GM23248 (cell line): Measurements from ENCODE around the gene TMPRSS5. TPM values are rescaled to one million over a fixed set of nuclear protein-coding genes. Genes with fewer than 3 reads are reported as not detected.
A peak's percentile ranks its signal among the peaks of the same experiment; 100 is the strongest.

ENCODE experiments used
- DNase-seq: peaks from one replicate; pipeline ENCODE4 v3.0.0-alpha.2; 2015
- H2AFZ ChIP-seq: fragments of 200-600 bp; sonication (generic); 2 replicates; pipeline ENCODE4 v1.6.1; 2016; ENCODE audit warnings: antibody characterized with exemption
- H3F3A ChIP-seq: fragments of 200-600 bp; sonication (generic); 2 replicates; pipeline ENCODE4 v1.6.1; 2016; ENCODE audit warnings: mild to moderate bottlenecking, antibody characterized with exemption, mixed run types; ENCODE audit not compliant: insufficient read depth
- H3K27ac ChIP-seq: fragments of 200-600 bp; sonication (generic); 2 replicates; pipeline ENCODE4 v1.5.1; 2016; ENCODE audit warnings: mild to moderate bottlenecking
- H3K27me3 ChIP-seq: fragments of 200-600 bp; sonication (generic); replicated peaks from 2 replicates; pipeline ENCODE4 v1.6.1; 2016; ENCODE audit warnings: mild to moderate bottlenecking; ENCODE audit not compliant: insufficient read depth
- H3K36me3 ChIP-seq: fragments of 200-600 bp; sonication (generic); 2 replicates; pipeline ENCODE4 v1.6.1; 2016; ENCODE audit warnings: low read depth, mild to moderate bottlenecking
- H3K4me1 ChIP-seq: fragments of 200-600 bp; sonication (generic); 2 replicates; pipeline ENCODE4 v1.6.1; 2016; ENCODE audit warnings: mild to moderate bottlenecking; ENCODE audit not compliant: insufficient read depth
- H3K4me2 ChIP-seq: fragments of 200-600 bp; sonication (generic); one replicate; pipeline ENCODE4 v1.6.1; 2016; ENCODE audit warnings: mild to moderate bottlenecking; ENCODE audit not compliant: unreplicated experiment
- H3K4me3 ChIP-seq: fragments of 200-600 bp; sonication (generic); 2 replicates; pipeline ENCODE4 v1.5.1; 2016; ENCODE audit warnings: mild to moderate bottlenecking
- H3K79me2 ChIP-seq: fragments of 200-600 bp; sonication (generic); 2 replicates; pipeline ENCODE4 v1.6.1; 2016; ENCODE audit warnings: mild to moderate bottlenecking; ENCODE audit not compliant: insufficient read depth
- H3K9ac ChIP-seq: fragments of 200-600 bp; sonication (generic); 2 replicates; pipeline ENCODE4 v1.6.1; 2016; ENCODE audit warnings: mild to moderate bottlenecking
- H3K9me2 ChIP-seq: fragments of 200-600 bp; sonication (generic); 2 replicates; pipeline ENCODE4 v1.6.1; 2016; ENCODE audit warnings: mixed run types, mild to moderate bottlenecking, moderate library complexity; ENCODE audit not compliant: insufficient read depth
- H3K9me3 ChIP-seq: fragments of 200-600 bp; sonication (generic); one replicate; pipeline ENCODE4 v1.6.1; 2017; ENCODE audit warnings: low read depth
- H4K20me1 ChIP-seq: fragments of 200-600 bp; sonication (generic); 2 replicates; pipeline ENCODE4 v1.6.0; 2016; ENCODE audit not compliant: insufficient read depth
- EZH2 ChIP-seq: fragments of 200-600 bp; sonication (generic); IDR thresholded peaks from 2 replicates; pipeline ENCODE4 v1.6.1; 2018; ENCODE audit warnings: antibody characterized with exemption, mild to moderate bottlenecking; ENCODE audit not compliant: insufficient read depth, poor library complexity, severe bottlenecking
- EZH2phosphoT487 ChIP-seq: fragments of 200-600 bp; sonication (generic); IDR thresholded peaks from 2 replicates; pipeline ENCODE4 v1.6.1; 2018; ENCODE audit warnings: antibody characterized with exemption, moderate library complexity, mild to moderate bottlenecking, low read depth; ENCODE audit not compliant: insufficient read depth
- WGBS, 2 experiments: methylation state at CpG; one replicate each; pipeline ENCODE4 v1.1.6; 2015 to 2017; ENCODE audit warnings: low lambda C conversion rate in 2 of 2, low coverage in 1 of 2; ENCODE audit errors: missing lambda C conversion rate in 2 of 2; 5-methylcytosine and 5-hydroxymethylcytosine counted together
- in situ Hi-C: fragments of 300-500 bp; cut with MboI; formaldehyde crosslinking; loops from 2 replicates; pipeline ENCODE4 v1.15.0; 2020
- polyA plus RNA-seq: library from polyadenylated mRNA; unstranded; fragments of >200 nt; fragmentation: Nextera tagmentation; extraction: Ambion mirVana; gene quantifications from 2 replicates; pipeline ENCODE4 v1.2.1, GENCODE V29; 2016
- total RNA-seq: library from RNA; depleted of rRNA; stranded (reverse); fragments of >200 nt; shearing (Covaris generic); gene quantifications from 2 replicates; pipeline ENCODE4 v1.2.3, GENCODE V29; 2014

Gene TMPRSS5
- total and polyA plus RNA-seq, 2 experiments from 2014 or later: not detected

DNA sequence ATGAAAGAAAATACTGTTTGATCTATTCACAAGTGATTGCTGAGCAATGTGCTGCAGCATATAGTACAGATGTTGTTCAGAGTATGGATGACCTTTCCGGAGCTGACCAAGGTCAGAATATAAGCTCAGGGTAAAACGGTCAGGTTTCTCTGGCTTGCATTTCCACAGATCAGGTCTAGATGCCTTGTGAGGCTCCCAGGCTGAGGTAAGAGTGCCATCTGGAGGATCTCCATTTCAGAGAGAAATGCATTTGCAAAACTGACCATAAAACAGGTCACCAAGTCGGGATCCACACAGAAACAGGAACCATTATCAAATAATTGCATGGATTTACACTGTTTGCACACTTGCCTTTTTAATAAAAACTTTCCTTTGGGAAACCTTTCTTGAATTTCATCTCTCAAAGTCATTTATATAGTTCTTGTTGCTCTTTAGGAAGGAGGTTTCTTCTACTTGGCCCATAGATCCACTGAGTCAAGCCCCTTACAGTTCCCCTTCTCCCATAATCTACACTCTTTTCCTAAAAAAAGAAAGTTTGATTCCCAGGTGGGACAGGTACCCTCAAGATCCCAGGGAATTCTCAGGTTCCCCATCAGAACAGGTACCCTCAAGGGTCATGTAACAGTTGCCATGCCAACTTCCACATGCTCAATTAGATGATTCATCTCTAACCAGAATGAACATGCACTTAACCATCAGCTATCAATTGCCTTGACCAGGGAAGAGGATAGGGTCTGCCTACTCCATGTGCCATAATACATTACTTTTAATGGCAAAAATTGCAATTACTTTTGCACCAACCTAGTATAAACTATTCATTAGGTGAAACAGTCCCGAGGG lies 25.0 kb upstream of the TMPRSS5 start:
- in situ Hi-C loops: no loop called here
- no peaks in the 10 kb centered on the region for H4K20me1 ChIP-seq
- H3K4me2 ChIP-seq: no peak overlapping the region
- peaks cover 7% of the 10 kb centered on the region for H3F3A ChIP-seq
- DNase-seq: peak; percentile 81
- 29 to 34% methylated on average over 4 of the region's 4 CpGs for WGBS, 2 experiments
- H3K9me3 ChIP-seq: no peaks in the 10 kb centered on the region
- H3K79me2 ChIP-seq: no peaks in the 10 kb centered on the region
- TF ChIP-seq EZH2phosphoT487 (no peak), EZH2 (no peak)
- no peaks in the 10 kb centered on the region for H3K27me3 ChIP-seq
- peaks cover 11% of the 10 kb centered on the region for H3K4me1 ChIP-seq
- no peak overlapping the region for H3K4me3 ChIP-seq
- H2AFZ ChIP-seq: no peak overlapping the region
- H3K27ac ChIP-seq: no peak overlapping the region
- H3K9ac ChIP-seq: no peak overlapping the region
- no peaks in the 10 kb centered on the region for H3K9me2 ChIP-seq
- H3K36me3 ChIP-seq: peaks cover under 1% of the 10 kb centered on the region; the same call in 1 of the 2 replicates

DNA sequence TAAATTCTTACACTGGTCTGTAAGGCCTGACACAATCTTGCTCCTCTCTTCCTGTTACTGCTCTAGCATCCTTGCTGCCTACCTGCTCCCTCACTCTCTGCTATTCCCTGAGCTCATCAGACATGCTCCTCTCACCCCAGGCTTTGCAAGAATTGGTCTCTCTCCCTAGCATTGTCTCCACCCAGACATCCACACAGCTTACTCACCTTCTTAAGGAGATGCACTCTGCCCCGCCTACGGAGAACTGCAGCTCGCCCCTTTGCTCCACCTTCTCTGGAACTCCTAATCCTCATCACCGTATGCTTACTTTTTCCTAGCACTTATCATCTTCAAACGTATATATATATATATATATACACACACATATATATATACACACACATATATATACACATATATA lies 23.3 kb upstream of the TMPRSS5 start:
- Histone ChIP-seq H3K4me2 (no peak overlapping the region), H3K4me1 (peaks cover 11% of the 10 kb centered on the region), H3K27ac (no peak overlapping the region), H2AFZ (no peak overlapping the region), H3K9me2 (no peaks in the 10 kb centered on the region), H4K20me1 (no peaks in the 10 kb centered on the region), H3F3A (peaks cover 7% of the 10 kb centered on the region), H3K27me3 (no peaks in the 10 kb centered on the region), H3K9me3 (no peaks in the 10 kb centered on the region), H3K9ac (no peak overlapping the region), H3K79me2 (no peaks in the 10 kb centered on the region), H3K4me3 (no peak overlapping the region), H3K36me3 (no peaks in the 10 kb centered on the region)
- 88% methylated on average over 5 of the region's 5 CpGs for WGBS, 2 experiments
- peak; percentile 52 for DNase-seq
- in situ Hi-C loops: loop anchor here (5.0 kb wide), 1 partner anchor 422 kb away; no protein-coding TSS in a partner anchor
- TF ChIP-seq EZH2: no peak
- TF ChIP-seq EZH2phosphoT487: no peak

DNA sequence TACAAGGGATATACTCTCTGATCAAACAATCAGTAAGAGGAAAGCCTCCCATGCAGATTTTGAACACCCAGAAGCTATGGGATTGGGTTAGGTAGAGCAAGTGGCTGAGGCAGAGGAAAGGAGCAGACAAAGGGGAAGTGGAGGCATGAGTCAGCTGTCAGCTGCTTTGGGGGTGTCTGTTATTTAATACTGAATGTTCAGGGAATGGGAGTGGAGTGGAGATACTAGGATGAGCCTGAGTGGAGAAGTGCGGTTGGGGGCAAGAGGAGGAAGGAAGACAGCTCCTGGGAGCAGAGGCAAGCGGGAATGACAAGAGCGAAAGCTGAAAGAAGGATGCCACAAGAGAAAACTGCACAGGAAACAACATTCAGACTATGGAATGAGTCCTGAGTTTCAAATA lies 22.7 kb upstream of the TMPRSS5 start:
- no peak for DNase-seq
- Histone ChIP-seq H3K36me3 (no peaks in the 10 kb centered on the region), H3K27me3 (no peaks in the 10 kb centered on the region), H3K27ac (no peak overlapping the region), H3F3A (peaks cover 7% of the 10 kb centered on the region), H3K9ac (no peak overlapping the region), H4K20me1 (no peaks in the 10 kb centered on the region), H3K79me2 (no peaks in the 10 kb centered on the region), H2AFZ (no peak overlapping the region), H3K9me2 (no peaks in the 10 kb centered on the region), H3K9me3 (no peaks in the 10 kb centered on the region), H3K4me2 (no peak overlapping the region), H3K4me1 (peaks cover 11% of the 10 kb centered on the region), H3K4me3 (no peak overlapping the region)
- in situ Hi-C loops: loop anchor here (5.0 kb wide), 1 partner anchor 422 kb away; no protein-coding TSS in a partner anchor
- 97 to 100% methylated on average over 3 of the region's 3 CpGs for WGBS, 2 experiments
- TF ChIP-seq EZH2: no peak
- no peak for TF ChIP-seq EZH2phosphoT487

DNA sequence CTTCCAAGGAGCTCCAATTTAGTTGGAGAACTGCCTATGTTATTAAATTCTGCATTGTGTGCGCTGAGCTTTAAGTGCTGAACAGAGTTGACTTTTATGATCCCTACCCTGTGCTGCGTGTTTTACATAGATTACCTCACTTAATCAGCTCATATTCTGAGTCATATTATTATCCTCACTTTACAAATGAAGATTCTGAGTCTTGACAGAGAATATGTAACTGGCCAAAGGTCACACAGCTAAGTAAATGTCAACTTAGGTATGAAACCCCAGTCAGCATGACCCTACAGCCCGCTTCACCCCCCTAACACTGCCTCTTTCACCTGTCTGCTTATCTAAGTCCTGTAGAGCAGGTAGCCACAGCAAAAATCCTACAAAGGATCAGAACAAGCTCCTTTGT lies 19.8 kb upstream of the TMPRSS5 start:
- 82 to 84% methylated on average over 3 of the region's 3 CpGs for WGBS, 2 experiments
- peaks cover 11% of the 10 kb centered on the region for H3K4me1 ChIP-seq
- TF ChIP-seq EZH2: no peak
- no peak for TF ChIP-seq EZH2phosphoT487
- H3K27ac ChIP-seq: no peak overlapping the region
- no peaks in the 10 kb centered on the region for H3K36me3 ChIP-seq
- in situ Hi-C loops: loop anchor here (5.0 kb wide), 1 partner anchor 419 kb away; no protein-coding TSS in a partner anchor
- no peak overlapping the region for H3K9ac ChIP-seq
- no peak overlapping the region for H3K4me3 ChIP-seq
- H3K9me2 ChIP-seq: no peaks in the 10 kb centered on the region
- no peaks in the 10 kb centered on the region for H3K79me2 ChIP-seq
- no peak overlapping the region for H3K4me2 ChIP-seq
- no peak for DNase-seq
- H4K20me1 ChIP-seq: no peaks in the 10 kb centered on the region
- H3K27me3 ChIP-seq: no peaks in the 10 kb centered on the region
- no peaks in the 10 kb centered on the region for H3F3A ChIP-seq
- H3K9me3 ChIP-seq: no peaks in the 10 kb centered on the region
- H2AFZ ChIP-seq: no peak overlapping the region
